Panc1 (cell line): ENCODE measurements around the gene SLC25A33. TPM values are rescaled to one million over a fixed set of nuclear protein-coding genes. Genes with fewer than 3 reads are reported as not detected.

Source experiments
- ATAC-seq: fragments of 200-7000 bp; cut with Tn5 transposase; 2 replicates; pipeline ENCODE4 v1.9.1; 2020; ENCODE audit warnings: mild to moderate bottlenecking, moderate library complexity
- BruUV-seq: library from RNA; stranded (reverse); fragments of 400-500 nt; replicated peaks from 2 replicates; lab custom pipeline; 2021; lab: Mats Ljungman, UMichigan
- CTCF ChIA-PET: fragments of 300-600 bp; sonication (Branson Sonifier 250); formaldehyde crosslinking; loops from one replicate; lab custom pipeline; 2022; ENCODE audit warnings: antibody characterized with exemption; lab: Charles Lee
- POLR2A ChIA-PET: fragments of 300-600 bp; sonication (Branson Sonifier 250); formaldehyde crosslinking; loops from one replicate; lab custom pipeline; 2022; ENCODE audit warnings: antibody characterized with exemption; lab: Charles Lee
- DNase-seq: peaks from one replicate; pipeline ENCODE4 v3.0.0-alpha.2; 2010; ENCODE audit warnings: low read depth, low spot score
- H3K27ac ChIP-seq: 2 replicates; pipeline ENCODE4 v1.5.1; 2011; ENCODE audit warnings: mild to moderate bottlenecking, low read length, inconsistent platforms
- H3K27me3 ChIP-seq: fragments of 200-500 bp; sonication (Bioruptor generic); 2 replicates; pipeline ENCODE4 v1.6.0; 2014; ENCODE audit warnings: low read length, inconsistent platforms; ENCODE audit not compliant: control insufficient read depth, insufficient read depth
- H3K36me3 ChIP-seq: fragments of 200-500 bp; sonication (Bioruptor generic); 2 replicates; pipeline ENCODE4 v1.5.1; 2014; ENCODE audit warnings: inconsistent platforms, mild to moderate bottlenecking, low read length, moderate library complexity; ENCODE audit not compliant: control insufficient read depth, insufficient read depth
- H3K4me1 ChIP-seq: 2 replicates; pipeline ENCODE4 v1.5.1; 2011; ENCODE audit warnings: inconsistent platforms, mild to moderate bottlenecking, low read length, moderate library complexity; ENCODE audit not compliant: control insufficient read depth, insufficient read depth
- H3K4me3 ChIP-seq, 2 experiments: 2 replicates each; pipeline ENCODE4 v1.5.1; 2011 to 2012; ENCODE audit warnings: low read depth in 2 of 2, low read length in 2 of 2, mild to moderate bottlenecking in 2 of 2, inconsistent platforms in 1 of 2, moderate library complexity in 1 of 2
- H3K9me3 ChIP-seq: fragments of 200-500 bp; sonication (Bioruptor generic); 2 replicates; pipeline ENCODE4 v1.5.1; 2014; ENCODE audit warnings: low read depth, mild to moderate bottlenecking, inconsistent platforms, low read length, moderate library complexity; ENCODE audit not compliant: control insufficient read depth, insufficient read depth
- CTCF ChIP-seq: fragments of 450-650 bp; IDR thresholded peaks from 2 replicates; pipeline ENCODE4 v1.5.1; 2017; ENCODE audit warnings: mild to moderate bottlenecking
- POLR2AphosphoS5 ChIP-seq: IDR thresholded peaks from 2 replicates; pipeline ENCODE4 v1.6.1; 2012; ENCODE audit warnings: mild to moderate bottlenecking, low read depth, low read length, moderate library complexity
- REST ChIP-seq, 2 experiments: IDR thresholded peaks; 2 replicates each; pipeline ENCODE4 v1.6.1; 2011 to 2012; ENCODE audit warnings: low read depth in 2 of 2, control low read depth in 1 of 2, low read length in 1 of 2, mild to moderate bottlenecking in 1 of 2, moderate library complexity in 1 of 2; ENCODE audit not compliant: insufficient read depth in 1 of 2
- SIN3A ChIP-seq: IDR thresholded peaks from 2 replicates; pipeline ENCODE4 v1.6.1; 2012; ENCODE audit warnings: low read depth, mild to moderate bottlenecking, low read length, moderate library complexity, borderline replicate concordance; ENCODE audit not compliant: insufficient read depth
- TCF7L2 ChIP-seq: IDR thresholded peaks from 2 replicates; pipeline ENCODE4 v1.6.1; 2011; ENCODE audit warnings: mild to moderate bottlenecking, low read depth, low read length, inconsistent platforms
- in situ Hi-C: cut with HindIII; loops from 2 replicates; pipeline ENCODE4 v1.10.0; 2016; ENCODE audit warnings: low sequenced_read_pairs, low pct_unique_long_range_greater_than_20kb
- intact Hi-C: fragments of 100-400 bp; cut with micrococcal nuclease; formaldehyde crosslinking; loops from one replicate; pipeline ENCODE4 v1.10.0; 2022; ENCODE audit not compliant: unreplicated experiment
- total RNA-seq: library from RNA; stranded (reverse); gene quantifications from one replicate; pipeline ENCODE4 v1.2.1, GENCODE V29; 2021; ENCODE audit not compliant: unreplicated experiment

The SLC25A33 gene
- total RNA-seq, 1 experiment from 2014 or later: 13.4 TPM

GRCh38 chr1:9529190-9529589 is 10.1 kb upstream of the SLC25A33 start:
- no peak for DNase-seq
- ChIA-PET POLR2A (no interaction called here), CTCF (no interaction called here)
- no peak overlapping the region for H3K27ac ChIP-seq
- H3K4me3 ChIP-seq: no peak overlapping the region
- H3K4me1 ChIP-seq: no peaks in the 10 kb centered on the region
- TF ChIP-seq TCF7L2 (no peak), CTCF (no peak), POLR2AphosphoS5 (no peak), SIN3A (no peak), REST (IDR thresholded peaks at IDR 0.05; ENCODE audit: insufficient read depth in 1 of 2, low read depth in 2 of 2, low read length in 1 of 2) (no peak)
- no peaks in the 10 kb centered on the region for H3K27me3 ChIP-seq
- H3K9me3 ChIP-seq: no peaks in the 10 kb centered on the region
- in situ Hi-C loops: no loop called here
- no TSS peak for BruUV-seq
- ATAC-seq: peak; percentile 68; the same call in 1 of the 2 replicates
- intact Hi-C loops: no loop called here
- H3K36me3 ChIP-seq: no peaks in the 10 kb centered on the region

- Histone ChIP-seq H3K36me3 (no peaks in the 10 kb centered on the region), H3K27me3 (no peaks in the 10 kb centered on the region), H3K27ac (no peak overlapping the region), H3K4me1 (no peaks in the 10 kb centered on the region), H3K9me3 (no peaks in the 10 kb centered on the region), H3K4me3 (no peak overlapping the region)
- POLR2A ChIA-PET: no interaction called here
- TF ChIP-seq CTCF (no peak), SIN3A (no peak), TCF7L2 (no peak), REST (IDR thresholded peaks at IDR 0.05; ENCODE audit: insufficient read depth in 1 of 2, low read depth in 2 of 2, low read length in 1 of 2) (no peak), POLR2AphosphoS5 (no peak)
- intact Hi-C loops (no loop called here), in situ Hi-C loops (no loop called here)
- ATAC-seq (no peak), DNase-seq (no peak)
- no TSS peak for BruUV-seq
- CTCF ChIA-PET: no interaction called here
Measured at GRCh38 chr1:9530320-9530719, 8.9 kb upstream of the SLC25A33 start.
